CD4-positive, alpha-beta T cell (primary cell): ENCODE data around the gene CDKN1C. TPM values are rescaled to one million over a fixed set of nuclear protein-coding genes. Genes with fewer than 3 reads are reported as not detected.

ENCODE experiments used
- ATAC-seq: fragments of 200-7000 bp; cut with Tn5 transposase; one replicate; pipeline ENCODE4 v1.10.0; 2022; ENCODE audit warnings: mild to moderate bottlenecking; ENCODE audit not compliant: poor library complexity
- CTCF ChIA-PET: fragments of 350-600 bp; sonication (Branson Sonifier 250); formaldehyde crosslinking; loops from one replicate; lab custom pipeline; 2021; ENCODE audit warnings: antibody characterized with exemption, inconsistent platforms; lab: Charles Lee
- POLR2A ChIA-PET: fragments of 350-600 bp; sonication (Branson Sonifier 250); formaldehyde crosslinking; loops from one replicate; lab custom pipeline; 2021; ENCODE audit warnings: antibody characterized with exemption, inconsistent platforms; lab: Charles Lee
- DNase-seq, 14 experiments: peaks; one replicate each; pipeline ENCODE4 v3.0.0-alpha.2; 2013 to 2020; ENCODE audit warnings: mixed read lengths in 2 of 14
- H3K27ac ChIP-seq, 2 donors: one replicate each; pipeline versions ENCODE4 v1.5.1 to v1.7.0; 2013; ENCODE audit warnings: low read length in 2 of 2, low read depth in 1 of 2, mild to moderate bottlenecking in 1 of 2
- H3K27me3 ChIP-seq, 2 experiments: 1 replicate in 1 of 2; 2 replicates in 1 of 2; pipeline versions ENCODE4 v1.6.1 to v1.7.0; 2013; ENCODE audit warnings: low read length in 2 of 2, control low read depth in 1 of 2, mild to moderate bottlenecking in 1 of 2, moderate library complexity in 1 of 2; ENCODE audit not compliant: insufficient read depth in 2 of 2, control insufficient read depth in 1 of 2
- H3K36me3 ChIP-seq: one replicate; pipeline ENCODE4 v1.6.1; 2013; ENCODE audit warnings: low read length, control low read depth; ENCODE audit not compliant: insufficient read depth
- H3K4me1 ChIP-seq: one replicate; pipeline ENCODE4 v1.6.1; 2013; ENCODE audit warnings: low read length, control low read depth; ENCODE audit not compliant: insufficient read depth
- H3K4me3 ChIP-seq: one replicate; pipeline ENCODE4 v1.5.1; 2013; ENCODE audit warnings: mild to moderate bottlenecking, low read length, moderate library complexity
- H3K9me3 ChIP-seq, 2 experiments: 1 replicate in 1 of 2; 2 replicates in 1 of 2; pipeline versions ENCODE4 v1.6.1 to v1.7.0; 2013; ENCODE audit warnings: low read length in 2 of 2, mild to moderate bottlenecking in 2 of 2, control low read depth in 1 of 2, moderate library complexity in 1 of 2; ENCODE audit not compliant: control insufficient read depth in 1 of 2, insufficient read depth in 1 of 2
- H3K27ac Mint-ChIP-seq: one replicate; pipeline ENCODE4 v1.8.0; 2020; ENCODE audit warnings: mixed read lengths
- H3K27me3 Mint-ChIP-seq: one replicate; pipeline ENCODE4 v1.8.0; 2021; ENCODE audit warnings: mixed read lengths
- H3K36me3 Mint-ChIP-seq: one replicate; pipeline ENCODE4 v1.8.0; 2021; ENCODE audit warnings: low read depth, mixed read lengths
- H3K4me1 Mint-ChIP-seq: one replicate; pipeline ENCODE4 v1.8.0; 2021; ENCODE audit warnings: low read depth, mixed read lengths
- H3K4me3 Mint-ChIP-seq: one replicate; pipeline ENCODE4 v1.8.0; 2020; ENCODE audit warnings: mild to moderate bottlenecking, mixed read lengths
- H3K9me3 Mint-ChIP-seq: one replicate; pipeline ENCODE4 v1.8.0; 2020; ENCODE audit warnings: mixed read lengths
- CTCF ChIP-seq: fragments of 200-600 bp; IDR thresholded peaks from one replicate; pipeline ENCODE4 v1.8.0; 2022; ENCODE audit warnings: antibody characterized with exemption, mild to moderate bottlenecking
- intact Hi-C, 2 experiments: fragments of 100-400 bp; cut with DNase I in 1 of 2; cut with micrococcal nuclease in 1 of 2; formaldehyde crosslinking; loops; one replicate each; pipeline versions ENCODE4 v1.15.1 to v1.9.0; 2023 to 2025; cut with DNase I, micrococcal nuclease
- total RNA-seq, 174 experiments: library from RNA in 2 of 174; stranded (reverse) in 2 of 174; gene quantifications; one replicate each; pipeline ENCODE4 v1.2.3 and lab custom pipeline; 2021 to 2026

CDKN1C gene
- total RNA-seq, 2 experiments from 2014 or later: 1.9 to 2.5 TPM

DNA sequence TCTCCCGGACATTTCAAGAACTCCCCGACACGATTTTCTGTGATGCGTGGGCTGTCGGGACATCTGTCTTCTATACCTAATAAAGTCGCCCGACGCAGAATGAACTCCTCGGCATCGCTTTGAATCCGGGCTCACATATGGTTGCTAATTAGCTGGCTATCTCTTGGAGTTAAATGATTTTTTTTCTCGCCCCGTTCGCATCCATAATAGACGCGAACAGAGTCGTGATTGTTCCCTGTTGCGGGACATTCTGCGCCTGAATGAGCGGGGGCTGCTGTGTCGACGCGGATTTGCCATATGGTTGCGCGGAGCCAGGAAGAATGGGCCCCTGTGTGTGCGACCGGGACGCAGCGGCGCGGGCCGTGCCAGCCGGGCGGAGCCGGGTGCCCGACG is 16.4 kb downstream of the CDKN1C start:
- peaks cover 5% of the 10 kb centered on the region for H3K4me1 Mint-ChIP-seq
- no peak overlapping the region for H3K4me3 Mint-ChIP-seq
- ChIA-PET CTCF (no interaction called here), POLR2A (no interaction called here)
- no peak for ATAC-seq
- DNase-seq: no peak
- peaks cover 36 to 38% of the 10 kb centered on the region in 2 experiments for H3K27me3 ChIP-seq
- H3K27ac ChIP-seq: no peak overlapping the region
- no peaks in the 10 kb centered on the region for H3K9me3 Mint-ChIP-seq
- H3K36me3 Mint-ChIP-seq: no peaks in the 10 kb centered on the region
- H3K36me3 ChIP-seq: no peaks in the 10 kb centered on the region
- TF ChIP-seq CTCF: no peak
- intact Hi-C loops: no loop called here
- peaks cover 66% of the 10 kb centered on the region for H3K27me3 Mint-ChIP-seq
- no peak overlapping the region for H3K27ac Mint-ChIP-seq
- no peak overlapping the region for H3K4me3 ChIP-seq
- H3K4me1 ChIP-seq: peaks cover 4% of the 10 kb centered on the region
- H3K9me3 ChIP-seq: peaks cover 0 to 25% of the 10 kb centered on the region in 2 experiments

- intact Hi-C loops: no loop called here
- H3K9me3 ChIP-seq: peaks cover 0 to 27% of the 10 kb centered on the region in 2 experiments
- Mint-ChIP-seq H3K4me1 (peaks cover 5% of the 10 kb centered on the region), H3K9me3 (no peaks in the 10 kb centered on the region), H3K36me3 (no peaks in the 10 kb centered on the region), H3K4me3 (peak overlapping the region; percentile 25), H3K27ac (no peak overlapping the region), H3K27me3 (peaks cover 71% of the 10 kb centered on the region)
- POLR2A ChIA-PET: no interaction called here
- no peak for TF ChIP-seq CTCF
- peaks cover 36 to 43% of the 10 kb centered on the region in 2 experiments for H3K27me3 ChIP-seq
- peaks cover 4% of the 10 kb centered on the region for H3K4me1 ChIP-seq
- DNase-seq (no peak), ATAC-seq (no peak)
- H3K36me3 ChIP-seq: no peaks in the 10 kb centered on the region
- CTCF ChIA-PET: no interaction called here
- no peak overlapping the region for H3K27ac ChIP-seq
- H3K4me3 ChIP-seq: no peak overlapping the region
These were observed 17.0 kb downstream of the CDKN1C start for GRCh38 chr11:2868506-2869133.

GRCh38 chr11:2867722-2868505 is 17.7 kb downstream of the CDKN1C start:
- Mint-ChIP-seq H3K4me1 (peaks cover 5% of the 10 kb centered on the region), H3K27me3 (peaks cover 71% of the 10 kb centered on the region), H3K4me3 (no peak overlapping the region), H3K27ac (no peak overlapping the region), H3K9me3 (no peaks in the 10 kb centered on the region), H3K36me3 (no peaks in the 10 kb centered on the region)
- no peak for TF ChIP-seq CTCF
- CTCF ChIA-PET: no interaction called here
- Histone ChIP-seq H3K27me3 (peaks cover 41 to 50% of the 10 kb centered on the region in 2 experiments), H3K4me1 (peaks cover 4% of the 10 kb centered on the region), H3K36me3 (no peaks in the 10 kb centered on the region), H3K4me3 (no peak overlapping the region), H3K9me3 (peaks cover 0 to 27% of the 10 kb centered on the region in 2 experiments), H3K27ac (no peak overlapping the region)
- intact Hi-C loops: no loop called here
- POLR2A ChIA-PET: no interaction called here
- no peak for ATAC-seq
- DNase-seq: no peak
